ENCODE data around the gene FAM200B. TPM values are rescaled to one million over a fixed set of nuclear protein-coding genes. Genes with fewer than 3 reads are reported as not detected.

The FAM200B gene
- total and polyA plus RNA-seq, 2 of the 4 experiments (the other 2 are of a cell fraction), result 16.7 to 18.5 TPM

DNA sequence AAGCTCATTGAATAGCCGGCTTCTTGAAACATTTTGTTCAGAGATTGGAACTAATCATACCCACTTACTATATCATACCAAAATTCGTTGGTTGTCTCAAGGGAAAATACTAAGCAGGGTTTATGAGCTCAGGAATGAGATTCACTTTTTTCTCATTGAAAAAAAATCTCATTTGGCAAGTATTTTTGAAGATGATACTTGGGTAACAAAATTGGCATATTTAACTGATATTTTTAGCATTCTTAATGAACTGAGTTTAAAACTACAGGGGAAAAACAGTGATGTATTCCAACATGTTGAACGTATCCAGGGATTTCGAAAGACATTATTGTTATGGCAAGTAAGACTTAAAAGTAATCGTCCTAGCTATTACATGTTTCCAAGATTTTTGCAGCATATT is 6.4 kb downstream of the FAM200B start:
- POLR2A ChIA-PET (ENCODE audit: unreplicated experiment), result interaction anchor here (0.6 kb wide), 1 partner anchor 685 kb away, joined by 3 read pairs; no protein-coding TSS in a partner anchor
- TF ChIP-seq, protein P1, sequence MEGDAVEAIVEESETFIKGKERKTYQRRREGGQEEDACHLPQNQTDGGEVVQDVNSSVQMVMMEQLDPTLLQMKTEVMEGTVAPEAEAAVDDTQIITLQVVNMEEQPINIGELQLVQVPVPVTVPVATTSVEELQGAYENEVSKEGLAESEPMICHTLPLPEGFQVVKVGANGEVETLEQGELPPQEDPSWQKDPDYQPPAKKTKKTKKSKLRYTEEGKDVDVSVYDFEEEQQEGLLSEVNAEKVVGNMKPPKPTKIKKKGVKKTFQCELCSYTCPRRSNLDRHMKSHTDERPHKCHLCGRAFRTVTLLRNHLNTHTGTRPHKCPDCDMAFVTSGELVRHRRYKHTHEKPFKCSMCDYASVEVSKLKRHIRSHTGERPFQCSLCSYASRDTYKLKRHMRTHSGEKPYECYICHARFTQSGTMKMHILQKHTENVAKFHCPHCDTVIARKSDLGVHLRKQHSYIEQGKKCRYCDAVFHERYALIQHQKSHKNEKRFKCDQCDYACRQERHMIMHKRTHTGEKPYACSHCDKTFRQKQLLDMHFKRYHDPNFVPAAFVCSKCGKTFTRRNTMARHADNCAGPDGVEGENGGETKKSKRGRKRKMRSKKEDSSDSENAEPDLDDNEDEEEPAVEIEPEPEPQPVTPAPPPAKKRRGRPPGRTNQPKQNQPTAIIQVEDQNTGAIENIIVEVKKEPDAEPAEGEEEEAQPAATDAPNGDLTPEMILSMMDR (conservative IDR thresholded peaks at IDR 0.05; ENCODE audit: low read depth, low read length), result no peak
- no peak for TF ChIP-seq MXI1 (IDR thresholded peaks at IDR 0.05; ENCODE audit: borderline replicate concordance, low read depth, low read length)
- no peak for TF ChIP-seq MAZ (IDR thresholded peaks at IDR 0.05; ENCODE audit: borderline replicate concordance, low read depth, low read length)
- TF ChIP-seq RFX5 (IDR thresholded peaks at IDR 0.05; ENCODE audit: low read depth, low read length), result no peak
- no peak for TF ChIP-seq USF2 (IDR thresholded peaks at IDR 0.05; ENCODE audit: low read depth, low read length)
- TF ChIP-seq RAD21 (IDR thresholded peaks at IDR 0.05; ENCODE audit: low read length), result no peak
- TF ChIP-seq CHD1 (IDR thresholded peaks at IDR 0.05; ENCODE audit: low read depth, low read length), result no peak
- TF ChIP-seq SMC3 (IDR thresholded peaks at IDR 0.05; ENCODE audit: low read depth, low read length), result no peak
- TF ChIP-seq, protein P2, sequence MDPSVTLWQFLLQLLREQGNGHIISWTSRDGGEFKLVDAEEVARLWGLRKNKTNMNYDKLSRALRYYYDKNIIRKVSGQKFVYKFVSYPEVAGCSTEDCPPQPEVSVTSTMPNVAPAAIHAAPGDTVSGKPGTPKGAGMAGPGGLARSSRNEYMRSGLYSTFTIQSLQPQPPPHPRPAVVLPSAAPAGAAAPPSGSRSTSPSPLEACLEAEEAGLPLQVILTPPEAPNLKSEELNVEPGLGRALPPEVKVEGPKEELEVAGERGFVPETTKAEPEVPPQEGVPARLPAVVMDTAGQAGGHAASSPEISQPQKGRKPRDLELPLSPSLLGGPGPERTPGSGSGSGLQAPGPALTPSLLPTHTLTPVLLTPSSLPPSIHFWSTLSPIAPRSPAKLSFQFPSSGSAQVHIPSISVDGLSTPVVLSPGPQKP (IDR thresholded peaks at IDR 0.05; ENCODE audit: borderline replicate concordance, low read depth, low read length), result no peak
- TF ChIP-seq NFE2L2 (IDR thresholded peaks at IDR 0.05; ENCODE audit: low read depth, low read length), result no peak
- no peak for TF ChIP-seq POLR2A (IDR thresholded peaks at IDR 0.05; ENCODE audit: low read depth, low read length)
- no peak for TF ChIP-seq FOS (IDR thresholded peaks at IDR 0.05; ENCODE audit: low read depth, low read length)
- TF ChIP-seq BHLHE40 (IDR thresholded peaks at IDR 0.05; ENCODE audit: low read depth, low read length), result no peak
- TF ChIP-seq MAFK (IDR thresholded peaks at IDR 0.05; ENCODE audit: low read depth, low read length), result no peak
- no peak for TF ChIP-seq RCOR1 (IDR thresholded peaks at IDR 0.05; ENCODE audit: insufficient replicate concordance, low read length)
- TF ChIP-seq CEBPB (IDR thresholded peaks at IDR 0.05; ENCODE audit: low read depth, low read length), result no peak
- WGBS, 2 experiments (ENCODE audit: extremely low coverage in 2 of 2, insufficient read length in 1 of 2), result no CpG with 5 or more reads among the region's 5 CpGs
- DNase-seq (no peak), ATAC-seq (ENCODE audit: low read depth) (no peak)
- H3K27ac ChIP-seq (ENCODE audit: insufficient read depth, low read length), result no peak overlapping the region
- H2BK5ac ChIP-seq (ENCODE audit: low read depth, low read length, poor library complexity, severe bottlenecking), result no peak overlapping the region
- CTCF ChIA-PET, result no interaction called here
- H3K4me3 ChIP-seq (ENCODE audit: insufficient read depth, low read depth, low read length), result no peak overlapping the region
- H4K91ac ChIP-seq (ENCODE audit: insufficient read depth, low read depth, low read length), result no peak overlapping the region
- peaks cover 2% of the 10 kb centered on the region; the same call in 1 of the 2 replicates for H3K9me1 ChIP-seq (ENCODE audit: insufficient read depth, low read length)
- H2AFZ ChIP-seq (replicated peaks; ENCODE audit: low read length, poor library complexity), result no peak overlapping the region
- no peak overlapping the region for H4K8ac ChIP-seq (ENCODE audit: low read depth in 2 of 2, low read length in 2 of 2)
- dilution Hi-C loops (cut with HindIII; ENCODE audit: low sequenced_read_pairs, unreplicated experiment), result no loop called here
- in situ Hi-C loops (cut with MboI; ENCODE audit: low sequenced_read_pairs), result loop anchor here (25.0 kb wide), 1 partner anchor 676 kb away; the partner anchor contains the start of gene CPEB2
- peaks cover 8% of the 10 kb centered on the region for H3K4me1 ChIP-seq (ENCODE audit: control insufficient read depth, insufficient read depth, low read length)
- no peak overlapping the region for H2AK9ac ChIP-seq (replicated peaks; ENCODE audit: low read depth, low read length, poor library complexity)
- no peak overlapping the region for H2BK15ac ChIP-seq (ENCODE audit: low read depth, low read length)
- H4K20me1 ChIP-seq (ENCODE audit: insufficient read depth, low read length), result no peaks in the 10 kb centered on the region
- no peak overlapping the region for H3K56ac ChIP-seq (ENCODE audit: extremely low read depth, insufficient read depth, low read length)
- no TSS peak for BruUV-seq (replicated peaks)
- H3K4ac ChIP-seq (ENCODE audit: low read depth, low read length), result no peak overlapping the region
- no peak overlapping the region for H4K5ac ChIP-seq (ENCODE audit: low read depth, low read length)
- no peak overlapping the region for H3K23ac ChIP-seq (ENCODE audit: low read depth, low read length)
- no peaks in the 10 kb centered on the region for H3K9me3 ChIP-seq (ENCODE audit: control insufficient read depth, insufficient read depth, low read length)
- H3K27me3 ChIP-seq (ENCODE audit: control insufficient read depth, insufficient read depth, low read length), result no peaks in the 10 kb centered on the region
- H2AK5ac ChIP-seq (ENCODE audit: low read depth, low read length), result no peak overlapping the region
- intact Hi-C loops (cut with micrococcal nuclease), result no loop called here
- H3K4me2 ChIP-seq (ENCODE audit: low read depth, low read length), result no peak overlapping the region
- H3K79me1 ChIP-seq (ENCODE audit: low read depth in 1 of 2, low read length in 2 of 2), result peaks cover 18 to 38% of the 10 kb centered on the region in 2 experiments
- no peak overlapping the region for H2BK20ac ChIP-seq (ENCODE audit: low read depth, low read length)
- H3K36me3 ChIP-seq (ENCODE audit: control insufficient read depth, insufficient read depth, low read length), result peaks cover 6% of the 10 kb centered on the region
- no peak overlapping the region for H3K18ac ChIP-seq (ENCODE audit: low read depth, low read length)
- no peak overlapping the region for H2BK120ac ChIP-seq (ENCODE audit: low read depth, low read length)
- H3K14ac ChIP-seq (replicated peaks; ENCODE audit: low read depth, low read length), result no peak overlapping the region
- H3K9ac ChIP-seq (ENCODE audit: low read depth, low read length), result no peak overlapping the region

Data from IMR-90 (cell line).